ENCODE measurements around the gene NDUFC2.
"Not testable (repeated sequence)": the region's sequence is repeated elsewhere in the genome, so short reads cannot be mapped to it uniquely, and the experiment has no call there.

The NDUFC2 gene

GRCh38 chr11:78078218-78079167 lies 1.2 kb downstream of the NDUFC2 start:
- no peak for DNase-seq

GRCh38 chr11:78077592-78077991 lies 2.1 kb downstream of the NDUFC2 start:
- not testable (repeated sequence) for DNase-seq

GRCh38 chr11:78076733-78077403 lies 2.8 kb downstream of the NDUFC2 start:
- no peak for DNase-seq

- DNase-seq, result no peak
These were observed 4.9 kb downstream of the NDUFC2 start for GRCh38 chr11:78074756-78075155.

GRCh38 chr11:78072455-78072854 lies 7.2 kb downstream of the NDUFC2 start:
- no peak for DNase-seq

GRCh38 chr11:78071717-78072116 lies 7.9 kb downstream of the NDUFC2 start:
- DNase-seq, result no peak

GRCh38 chr11:78070621-78071020 lies 9.0 kb downstream of the NDUFC2 start:
- DNase-seq, result no peak

- no peak for DNase-seq
These were observed 10.2 kb downstream of the NDUFC2 start for GRCh38 chr11:78069465-78069864.

GRCh38 chr11:78067704-78068103 lies 12.0 kb downstream of the NDUFC2 start:
- no peak for DNase-seq

GRCh38 chr11:78066471-78066870 lies 13.2 kb downstream of the NDUFC2 start:
- no peak for DNase-seq

- DNase-seq, result no peak
These were observed 14.5 kb downstream of the NDUFC2 start for GRCh38 chr11:78065203-78065602.

GRCh38 chr11:78063440-78064181 lies 16.1 kb downstream of the NDUFC2 start, which contains the start of gene THRSP:
Gene THRSP, plus strand, starts transcription at chr11:78063861. Its CDS starts 21 bp downstream, at chr11:78063882.
- DNase-seq, result no peak

GRCh38 chr11:78062671-78063070 lies 17.0 kb downstream of the NDUFC2 start:
- no peak for DNase-seq

- no peak for DNase-seq
These were observed 17.7 kb downstream of the NDUFC2 start for GRCh38 chr11:78061921-78062311.

GRCh38 chr11:78061088-78061920 lies 18.4 kb downstream of the NDUFC2 start:
- no peak for DNase-seq

- no peak for DNase-seq
These were observed 19.1 kb downstream of the NDUFC2 start for GRCh38 chr11:78060533-78060932.

- not testable (repeated sequence) for DNase-seq
These were observed 19.8 kb downstream of the NDUFC2 start for GRCh38 chr11:78059749-78060328.

GRCh38 chr11:78057462-78058055 lies 22.1 kb downstream of the NDUFC2 start:
- no peak for DNase-seq

- no peak for DNase-seq
These were observed 23.6 kb downstream of the NDUFC2 start for GRCh38 chr11:78056093-78056492.

- no peak for DNase-seq
These were observed 24.7 kb downstream of the NDUFC2 start for GRCh38 chr11:78054971-78055370.
